Fibroblast of pulmonary artery (primary cell): ENCODE measurements around the gene BCL2.

ENCODE experiments used
- DNase-seq: peaks from one replicate; pipeline ENCODE4 v3.0.0-alpha.2; 2010; ENCODE audit warnings: low read depth
- H3K4me3 ChIP-seq: replicated peaks from 2 replicates; pipeline ENCODE4 v1.5.1; 2011; ENCODE audit warnings: low read depth, mild to moderate bottlenecking, control low read depth, low read length, moderate library complexity
- TF ChIP-seq, protein P1 (sequence below): IDR thresholded peaks from 2 replicates; pipeline ENCODE4 v1.5.1; 2011; ENCODE audit warnings: mild to moderate bottlenecking, control low read depth, low read length, inconsistent platforms; ENCODE audit errors: missing control alignments

Gene BCL2

DNA sequence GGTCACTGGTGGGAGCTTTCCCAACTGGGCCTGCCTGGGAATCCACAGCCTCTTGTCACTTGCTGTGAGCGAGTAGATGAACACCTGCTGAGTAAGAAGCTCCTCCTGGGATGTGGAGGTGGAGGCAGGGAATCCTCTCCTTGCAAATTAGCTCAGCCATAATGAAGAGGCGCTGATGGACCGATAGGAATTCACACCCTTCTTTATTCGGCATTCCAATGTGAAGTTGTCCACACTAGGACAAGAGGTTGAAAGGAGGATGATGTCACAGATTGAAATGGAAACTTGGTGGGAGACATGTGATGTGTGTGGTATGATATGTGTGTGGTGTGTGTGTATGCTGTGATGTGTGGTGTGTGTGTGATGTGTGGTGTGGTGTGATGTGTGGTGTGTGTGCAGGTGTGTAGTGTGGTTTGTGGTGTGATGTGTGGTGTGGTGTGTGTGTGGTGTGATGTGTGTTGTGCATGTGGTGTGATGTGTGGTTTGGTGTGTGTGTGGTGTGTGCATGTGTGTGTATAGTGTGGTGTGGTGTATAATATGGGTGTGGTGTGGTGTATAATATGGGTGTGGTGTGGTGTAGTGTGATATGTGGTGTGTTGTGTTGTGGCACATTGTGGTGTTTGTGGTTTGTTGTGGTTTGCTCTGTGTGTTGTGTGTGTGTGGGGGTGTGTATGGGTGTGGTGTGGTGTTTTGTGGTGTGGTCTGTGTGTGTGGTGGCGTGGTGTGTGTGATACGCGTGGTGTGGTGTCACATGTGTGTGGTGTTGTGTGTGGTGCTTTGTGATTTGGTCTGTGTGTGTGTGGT is 216.4 kb downstream of the BCL2 start:
- TF ChIP-seq, protein P1, sequence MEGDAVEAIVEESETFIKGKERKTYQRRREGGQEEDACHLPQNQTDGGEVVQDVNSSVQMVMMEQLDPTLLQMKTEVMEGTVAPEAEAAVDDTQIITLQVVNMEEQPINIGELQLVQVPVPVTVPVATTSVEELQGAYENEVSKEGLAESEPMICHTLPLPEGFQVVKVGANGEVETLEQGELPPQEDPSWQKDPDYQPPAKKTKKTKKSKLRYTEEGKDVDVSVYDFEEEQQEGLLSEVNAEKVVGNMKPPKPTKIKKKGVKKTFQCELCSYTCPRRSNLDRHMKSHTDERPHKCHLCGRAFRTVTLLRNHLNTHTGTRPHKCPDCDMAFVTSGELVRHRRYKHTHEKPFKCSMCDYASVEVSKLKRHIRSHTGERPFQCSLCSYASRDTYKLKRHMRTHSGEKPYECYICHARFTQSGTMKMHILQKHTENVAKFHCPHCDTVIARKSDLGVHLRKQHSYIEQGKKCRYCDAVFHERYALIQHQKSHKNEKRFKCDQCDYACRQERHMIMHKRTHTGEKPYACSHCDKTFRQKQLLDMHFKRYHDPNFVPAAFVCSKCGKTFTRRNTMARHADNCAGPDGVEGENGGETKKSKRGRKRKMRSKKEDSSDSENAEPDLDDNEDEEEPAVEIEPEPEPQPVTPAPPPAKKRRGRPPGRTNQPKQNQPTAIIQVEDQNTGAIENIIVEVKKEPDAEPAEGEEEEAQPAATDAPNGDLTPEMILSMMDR = no peak
- H3K4me3 ChIP-seq = no peak overlapping the region
- no peak for DNase-seq

DNA sequence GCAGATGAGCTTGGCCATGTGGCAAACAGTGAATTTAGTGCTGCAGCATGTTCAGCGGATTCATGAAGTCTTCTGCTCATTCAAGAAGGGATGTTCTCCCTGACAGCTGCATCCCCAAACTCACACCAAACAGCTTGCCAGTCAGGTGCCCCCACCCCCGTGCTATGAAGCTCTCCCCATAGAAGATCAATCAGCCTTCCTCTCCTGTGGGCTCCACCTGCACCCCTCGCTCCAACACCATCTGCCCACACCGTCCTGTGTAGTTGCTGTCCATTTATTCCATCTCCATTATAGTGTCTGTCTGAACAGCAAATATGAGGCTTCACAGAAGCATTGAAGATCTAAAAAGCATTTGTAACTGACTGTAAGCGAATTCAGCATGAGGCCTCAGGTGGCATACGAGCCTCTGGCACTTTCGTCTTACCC is 218.9 kb downstream of the BCL2 start:
- H3K4me3 ChIP-seq = no peak overlapping the region
- TF ChIP-seq, protein P1 = no peak
- DNase-seq = no peak

DNA sequence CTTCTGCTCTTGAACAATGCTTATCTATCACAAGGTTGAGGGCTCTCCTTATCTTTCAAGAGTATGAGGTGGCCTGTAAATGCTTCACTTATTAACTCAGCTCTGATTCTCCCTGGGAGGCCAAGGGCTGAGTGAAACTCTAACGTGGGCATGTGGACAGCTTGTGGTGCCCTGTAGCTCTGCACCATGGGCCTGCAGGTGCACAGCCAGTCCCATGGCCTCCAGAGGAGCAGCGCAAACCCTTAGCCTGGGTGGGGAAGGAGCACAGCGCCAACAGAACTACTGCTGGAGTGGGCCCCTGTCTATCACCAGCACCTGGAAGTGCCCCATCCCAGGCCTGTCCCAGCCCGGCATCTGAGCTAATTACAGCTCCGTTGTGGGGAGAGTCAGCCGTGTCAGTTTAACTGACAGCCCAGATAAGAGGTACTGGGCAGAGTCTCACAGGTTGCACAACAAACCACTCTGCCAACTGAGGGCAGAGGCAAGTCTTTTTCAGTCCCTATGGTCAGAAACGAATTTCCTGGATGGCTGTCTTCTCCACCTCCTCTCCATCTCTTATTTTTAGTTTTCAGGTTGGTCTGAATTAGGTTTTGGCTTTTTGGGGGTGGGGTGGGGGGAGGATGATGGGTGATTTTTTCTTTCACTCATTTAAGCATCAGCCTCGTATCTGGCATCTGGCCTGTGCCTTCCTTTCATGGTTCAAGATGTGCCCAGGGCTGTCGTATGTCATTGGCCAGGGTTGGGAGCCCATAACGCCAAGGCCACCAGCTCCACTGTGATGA is 219.5 kb downstream of the BCL2 start:
- H3K4me3 ChIP-seq = no peak overlapping the region
- no peak for DNase-seq
- TF ChIP-seq, protein P1 = no peak

DNA sequence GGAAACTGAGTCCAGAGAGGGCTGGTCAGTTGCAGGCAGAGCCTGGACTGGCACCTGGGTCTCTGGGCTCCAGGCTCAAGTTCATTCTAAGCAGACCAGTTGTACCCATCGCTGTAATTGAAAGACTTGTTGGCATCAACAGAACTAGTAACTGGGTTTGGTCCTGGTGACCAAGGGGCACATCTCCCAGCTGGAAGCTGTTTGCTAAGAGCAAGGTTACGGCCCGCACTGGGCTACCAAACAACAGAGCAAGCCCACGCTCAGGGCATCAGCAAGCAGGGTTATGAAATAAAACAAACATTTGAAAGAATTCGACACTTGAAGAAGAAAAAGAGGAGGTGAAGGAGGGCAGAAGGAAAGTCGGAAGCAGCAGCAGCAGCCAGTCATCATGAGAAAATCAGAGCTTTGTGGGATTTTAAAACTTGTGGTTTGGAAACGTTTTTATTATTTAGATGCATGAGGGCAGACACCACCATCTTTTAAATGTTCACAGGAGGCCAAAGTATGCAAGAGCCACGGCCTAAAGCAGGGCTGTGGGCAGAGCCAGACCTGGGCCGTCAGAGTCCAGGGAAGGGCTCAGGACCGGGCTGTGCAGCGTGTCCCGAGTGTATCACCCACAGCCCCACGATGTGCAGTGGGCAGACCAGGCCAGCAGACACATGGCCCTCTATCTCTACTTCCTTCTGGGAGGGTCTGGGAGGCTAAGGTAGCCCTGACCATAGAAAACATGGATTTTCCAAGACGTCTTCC is 220.3 kb downstream of the BCL2 start:
- H3K4me3 ChIP-seq = no peak overlapping the region
- no peak for DNase-seq
- TF ChIP-seq, protein P1 = no peak

DNA sequence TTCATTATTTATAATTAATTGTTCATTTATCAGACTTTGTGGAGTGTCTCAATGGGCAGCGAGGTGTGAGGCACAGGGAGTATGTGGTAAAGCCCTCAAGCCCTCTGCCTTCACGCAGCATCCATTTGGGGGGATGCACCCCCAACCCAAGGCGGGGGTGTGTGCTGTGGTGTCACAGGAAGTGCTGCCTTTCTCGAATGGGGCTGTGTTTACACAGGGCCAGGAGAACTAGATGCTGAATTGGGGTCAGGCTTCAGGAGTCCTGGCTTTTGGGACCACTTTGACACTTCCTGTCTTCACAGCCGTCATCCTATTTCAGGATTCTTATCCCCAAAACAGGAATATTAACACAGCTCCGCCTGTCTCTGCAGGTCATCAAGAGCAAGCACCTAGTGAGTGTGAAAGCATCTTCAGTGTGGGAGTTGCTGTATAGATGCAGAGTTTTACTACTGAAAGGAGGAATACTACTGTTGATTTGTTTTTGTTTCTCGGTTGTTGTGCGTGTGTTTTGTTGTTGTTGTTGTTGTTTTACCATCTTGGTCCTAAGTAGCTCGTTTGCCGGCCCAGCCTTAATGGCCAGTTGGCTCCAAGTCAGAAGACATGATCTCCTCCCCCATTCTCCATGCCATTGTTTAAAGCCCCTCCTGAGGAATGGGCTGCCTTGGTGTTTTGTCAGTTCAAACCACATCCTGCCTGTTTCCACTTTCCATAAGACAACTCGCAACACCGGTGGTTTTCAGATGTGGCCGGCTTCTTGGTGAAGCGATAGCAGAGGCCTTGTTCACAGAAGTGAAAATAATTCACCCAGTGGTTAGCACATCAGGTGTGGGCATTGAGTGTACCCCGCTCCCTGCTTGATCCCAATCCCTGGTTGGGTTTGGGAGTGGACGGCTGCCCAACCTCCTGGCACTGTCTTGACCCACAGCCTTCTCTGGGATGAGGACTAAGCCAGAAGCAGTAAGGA is 221.3 kb downstream of the BCL2 start:
- DNase-seq = no peak
- TF ChIP-seq, protein P1 = no peak
- no peak overlapping the region for H3K4me3 ChIP-seq

DNA sequence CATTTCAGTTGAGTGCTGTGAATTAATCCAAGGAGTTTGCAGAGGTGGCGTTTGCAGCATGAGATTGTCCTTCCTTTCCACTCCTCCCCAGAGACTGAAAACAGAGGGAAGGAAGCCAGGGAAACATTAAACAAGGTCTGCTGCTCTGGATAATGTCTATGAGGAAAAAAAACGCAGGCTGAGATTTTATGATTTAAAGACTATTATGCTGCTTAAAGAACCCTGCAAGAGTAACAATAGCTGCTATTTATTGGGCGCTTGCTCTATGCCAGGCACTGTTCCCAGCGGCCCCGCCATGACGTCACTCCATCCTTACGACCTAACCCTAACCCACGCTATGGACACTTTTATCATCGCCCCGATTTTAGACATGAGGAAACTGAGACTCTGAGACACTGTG is 222.4 kb downstream of the BCL2 start:
- no peak for DNase-seq
- TF ChIP-seq, protein P1 = no peak
- H3K4me3 ChIP-seq = no peak overlapping the region
